CD4-positive, alpha-beta T cell (primary cell): ENCODE measurements around the gene R3HCC1L. TPM values are rescaled to one million over a fixed set of nuclear protein-coding genes. Genes with fewer than 3 reads are reported as not detected.

Experiments used
- ATAC-seq: fragments of 200-7000 bp; cut with Tn5 transposase; one replicate; pipeline ENCODE4 v1.10.0; 2022; ENCODE audit warnings: mild to moderate bottlenecking; ENCODE audit not compliant: poor library complexity
- CTCF ChIA-PET: fragments of 350-600 bp; sonication (Branson Sonifier 250); formaldehyde crosslinking; loops from one replicate; lab custom pipeline; 2021; ENCODE audit warnings: antibody characterized with exemption, inconsistent platforms; lab: Charles Lee
- POLR2A ChIA-PET: fragments of 350-600 bp; sonication (Branson Sonifier 250); formaldehyde crosslinking; loops from one replicate; lab custom pipeline; 2021; ENCODE audit warnings: antibody characterized with exemption, inconsistent platforms; lab: Charles Lee
- DNase-seq, 14 experiments: peaks; one replicate each; pipeline ENCODE4 v3.0.0-alpha.2; 2013 to 2020; ENCODE audit warnings: mixed read lengths in 2 of 14
- H3K27ac ChIP-seq, 2 donors: one replicate each; pipeline versions ENCODE4 v1.5.1 to v1.7.0; 2013; ENCODE audit warnings: low read length in 2 of 2, low read depth in 1 of 2, mild to moderate bottlenecking in 1 of 2
- H3K27me3 ChIP-seq, 2 experiments: 1 replicate in 1 of 2; 2 replicates in 1 of 2; pipeline versions ENCODE4 v1.6.1 to v1.7.0; 2013; ENCODE audit warnings: low read length in 2 of 2, control low read depth in 1 of 2, mild to moderate bottlenecking in 1 of 2, moderate library complexity in 1 of 2; ENCODE audit not compliant: insufficient read depth in 2 of 2, control insufficient read depth in 1 of 2
- H3K36me3 ChIP-seq: one replicate; pipeline ENCODE4 v1.6.1; 2013; ENCODE audit warnings: low read length, control low read depth; ENCODE audit not compliant: insufficient read depth
- H3K4me1 ChIP-seq: one replicate; pipeline ENCODE4 v1.6.1; 2013; ENCODE audit warnings: low read length, control low read depth; ENCODE audit not compliant: insufficient read depth
- H3K4me3 ChIP-seq: one replicate; pipeline ENCODE4 v1.5.1; 2013; ENCODE audit warnings: mild to moderate bottlenecking, low read length, moderate library complexity
- H3K9me3 ChIP-seq, 2 experiments: 1 replicate in 1 of 2; 2 replicates in 1 of 2; pipeline versions ENCODE4 v1.6.1 to v1.7.0; 2013; ENCODE audit warnings: low read length in 2 of 2, mild to moderate bottlenecking in 2 of 2, control low read depth in 1 of 2, moderate library complexity in 1 of 2; ENCODE audit not compliant: control insufficient read depth in 1 of 2, insufficient read depth in 1 of 2
- H3K27ac Mint-ChIP-seq: one replicate; pipeline ENCODE4 v1.8.0; 2020; ENCODE audit warnings: mixed read lengths
- H3K27me3 Mint-ChIP-seq: one replicate; pipeline ENCODE4 v1.8.0; 2021; ENCODE audit warnings: mixed read lengths
- H3K36me3 Mint-ChIP-seq: one replicate; pipeline ENCODE4 v1.8.0; 2021; ENCODE audit warnings: low read depth, mixed read lengths
- H3K4me1 Mint-ChIP-seq: one replicate; pipeline ENCODE4 v1.8.0; 2021; ENCODE audit warnings: low read depth, mixed read lengths
- H3K4me3 Mint-ChIP-seq: one replicate; pipeline ENCODE4 v1.8.0; 2020; ENCODE audit warnings: mild to moderate bottlenecking, mixed read lengths
- H3K9me3 Mint-ChIP-seq: one replicate; pipeline ENCODE4 v1.8.0; 2020; ENCODE audit warnings: mixed read lengths
- CTCF ChIP-seq: fragments of 200-600 bp; IDR thresholded peaks from one replicate; pipeline ENCODE4 v1.8.0; 2022; ENCODE audit warnings: antibody characterized with exemption, mild to moderate bottlenecking
- intact Hi-C, 2 experiments: fragments of 100-400 bp; cut with DNase I in 1 of 2; cut with micrococcal nuclease in 1 of 2; formaldehyde crosslinking; loops; one replicate each; pipeline versions ENCODE4 v1.15.1 to v1.9.0; 2023 to 2025; cut with DNase I, micrococcal nuclease
- total RNA-seq, 174 experiments: library from RNA in 2 of 174; stranded (reverse) in 2 of 174; gene quantifications; one replicate each; pipeline ENCODE4 v1.2.3 and lab custom pipeline; 2021 to 2026

R3HCC1L gene
- total RNA-seq, 2 experiments from 2014 or later: 12.7 to 13.7 TPM

GRCh38 chr10:98096731-98097130, 37.7 kb upstream of the R3HCC1L start:
- H3K27me3 Mint-ChIP-seq: peaks cover 23% of the 10 kb centered on the region
- CTCF ChIA-PET: no interaction called here

GRCh38 chr10:98097175-98097574, 37.3 kb upstream of the R3HCC1L start:
- ChIA-PET POLR2A (no interaction called here), CTCF (no interaction called here)
- H3K4me1 Mint-ChIP-seq: no peaks in the 10 kb centered on the region
- intact Hi-C loops: no loop called here
- H3K27ac ChIP-seq: no peak overlapping the region
- peaks cover 23% of the 10 kb centered on the region for H3K27me3 Mint-ChIP-seq
- H3K36me3 ChIP-seq: no peaks in the 10 kb centered on the region
- no peak overlapping the region for H3K4me3 ChIP-seq
- H3K27me3 ChIP-seq: peaks cover 0 to 5% of the 10 kb centered on the region in 2 experiments
- TF ChIP-seq CTCF: no peak
- no peaks in the 10 kb centered on the region for H3K36me3 Mint-ChIP-seq
- H3K4me1 ChIP-seq: no peaks in the 10 kb centered on the region
- no peak for DNase-seq
- H3K9me3 Mint-ChIP-seq: no peaks in the 10 kb centered on the region
- no peak overlapping the region for H3K4me3 Mint-ChIP-seq
- H3K27ac Mint-ChIP-seq: no peak overlapping the region
- no peaks in the 10 kb centered on the region for H3K9me3 ChIP-seq
- no peak for ATAC-seq

More at GRCh38 chr10:98096731-98097130, 37.7 kb upstream of the R3HCC1L start:
- Histone ChIP-seq H3K4me3 (no peak overlapping the region), H3K27me3 (peaks cover 0 to 5% of the 10 kb centered on the region in 2 experiments), H3K4me1 (no peaks in the 10 kb centered on the region), H3K36me3 (no peaks in the 10 kb centered on the region), H3K9me3 (no peaks in the 10 kb centered on the region), H3K27ac (no peak overlapping the region)
- Mint-ChIP-seq H3K36me3 (no peaks in the 10 kb centered on the region), H3K9me3 (no peaks in the 10 kb centered on the region), H3K4me3 (no peak overlapping the region), H3K27ac (no peak overlapping the region), H3K4me1 (no peaks in the 10 kb centered on the region)
- POLR2A ChIA-PET: interaction anchor here (0.6 kb wide), 1 partner anchor 43 kb away, joined by 3 read pairs; no protein-coding TSS in a partner anchor
- intact Hi-C loops: no loop called here
- TF ChIP-seq CTCF: no peak
- no peak for DNase-seq
- no peak for ATAC-seq

- Histone ChIP-seq H3K9me3 (no peaks in the 10 kb centered on the region), H3K4me1 (no peaks in the 10 kb centered on the region), H3K4me3 (no peak overlapping the region), H3K27me3 (peaks cover 0 to 5% of the 10 kb centered on the region in 2 experiments), H3K27ac (no peak overlapping the region), H3K36me3 (no peaks in the 10 kb centered on the region)
- ChIA-PET CTCF (no interaction called here), POLR2A (no interaction called here)
- H3K36me3 Mint-ChIP-seq: no peaks in the 10 kb centered on the region
- DNase-seq: no peak
- no peaks in the 10 kb centered on the region for H3K4me1 Mint-ChIP-seq
- intact Hi-C loops: no loop called here
- no peak for TF ChIP-seq CTCF
- H3K9me3 Mint-ChIP-seq: no peaks in the 10 kb centered on the region
- no peak overlapping the region for H3K4me3 Mint-ChIP-seq
- no peak overlapping the region for H3K27ac Mint-ChIP-seq
- H3K27me3 Mint-ChIP-seq: peaks cover 21% of the 10 kb centered on the region
- ATAC-seq: no peak
Measured at GRCh38 chr10:98097616-98098015, 36.8 kb upstream of the R3HCC1L start.
